Kidney (tissue), 14 donors: Measurements from ENCODE around the gene SDF2. TPM values are rescaled to one million over a fixed set of nuclear protein-coding genes. Genes with fewer than 3 reads are reported as not detected.

ENCODE experiments used
- DNase-seq, 5 donors: peaks; one replicate each; pipeline ENCODE4 v3.0.0-alpha.2; 2013 to 2020
- FAIRE-seq: peaks from 2 replicates; lab custom pipeline; 2012; peaks lifted over from hg19 to GRCh38; lab: Jason Lieb, UNC
- H3K27ac ChIP-seq, 2 donors: one replicate each; pipeline ENCODE4 v1.7.0; 2013; ENCODE audit warnings: low read depth in 2 of 2, low read length in 2 of 2, inconsistent platforms in 1 of 2
- H3K27me3 ChIP-seq: one replicate; pipeline ENCODE4 v1.7.1; 2013; ENCODE audit warnings: low read length, inconsistent platforms; ENCODE audit not compliant: control insufficient read depth, insufficient read depth
- H3K36me3 ChIP-seq, 3 donors: one replicate each; pipeline versions ENCODE4 v1.7.0 to v1.7.1; 2013; ENCODE audit warnings: low read length in 3 of 3, control low read depth in 1 of 3, inconsistent platforms in 1 of 3; ENCODE audit not compliant: insufficient read depth in 3 of 3, control insufficient read depth in 2 of 3
- H3K4me1 ChIP-seq, 3 donors: one replicate each; pipeline versions ENCODE4 v1.7.0 to v1.7.1; 2013; ENCODE audit warnings: low read length in 3 of 3, inconsistent platforms in 1 of 3, low read depth in 1 of 3; ENCODE audit not compliant: control insufficient read depth in 2 of 3, insufficient read depth in 2 of 3
- H3K4me3 ChIP-seq, 3 donors: one replicate each; pipeline versions ENCODE4 v1.7.0 to v1.8.1; 2013; ENCODE audit warnings: low read length in 3 of 3, control low read depth in 1 of 3, inconsistent platforms in 1 of 3
- H3K9ac ChIP-seq, 3 donors: one replicate each; pipeline versions ENCODE4 v1.7.0 to v1.7.1; 2013; ENCODE audit warnings: low read length in 3 of 3, control low read depth in 1 of 3, inconsistent platforms in 1 of 3
- H3K9me3 ChIP-seq, 3 donors: one replicate each; pipeline versions ENCODE4 v1.7.0 to v1.7.1; 2013; ENCODE audit warnings: low read length in 3 of 3, control low read depth in 1 of 3, inconsistent platforms in 1 of 3; ENCODE audit not compliant: control insufficient read depth in 2 of 3, insufficient read depth in 1 of 3
- intact Hi-C: fragments of 100-400 bp; cut with DNase I; formaldehyde crosslinking; loops from one replicate; pipeline ENCODE4 v1.11.1; 2022
- polyA plus RNA-seq: library from polyadenylated mRNA; stranded (reverse); fragments of 350-450 nt; fragmentation: Illumina TruSeq; extraction: RNeasy Lipid Tissue Mini Kit (QIAGEN cat#74804); gene quantifications from one replicate; pipeline ENCODE4 v1.2.3, GENCODE V29; 2014; ENCODE audit warnings: low read depth, low replicate concordance; ENCODE audit not compliant: insufficient read depth
- total RNA-seq: library from RNA; stranded (reverse); fragmentation: NEBNext Ultra II Directional; extraction: Animal tissue kit (Norgen Biotek cat#: 25700); gene quantifications from one replicate; pipeline ENCODE4 v1.2.1, GENCODE V29; 2021
- TF ChIP-seq, protein P1 (sequence below): IDR thresholded peaks from 3 replicates; pipeline ENCODE4 v1.5.1; 2012; ENCODE audit warnings: mild to moderate bottlenecking, moderate library complexity, borderline replicate concordance; ENCODE audit not compliant: insufficient read depth; ENCODE audit errors: extremely low read depth
- donor health status: control.
- donor health status: control.
- donor health status: control.
- donor health status: control.
- donor health status: control.
- donor health status: DM: yes; HTN: yes; CAD: no.
- donor health status: Normal renal cell carcinoma (clear cell type).

SDF2 gene
- total and polyA plus RNA-seq, 2 donors from 2014 or later: 54.3 to 101 TPM

DNA sequence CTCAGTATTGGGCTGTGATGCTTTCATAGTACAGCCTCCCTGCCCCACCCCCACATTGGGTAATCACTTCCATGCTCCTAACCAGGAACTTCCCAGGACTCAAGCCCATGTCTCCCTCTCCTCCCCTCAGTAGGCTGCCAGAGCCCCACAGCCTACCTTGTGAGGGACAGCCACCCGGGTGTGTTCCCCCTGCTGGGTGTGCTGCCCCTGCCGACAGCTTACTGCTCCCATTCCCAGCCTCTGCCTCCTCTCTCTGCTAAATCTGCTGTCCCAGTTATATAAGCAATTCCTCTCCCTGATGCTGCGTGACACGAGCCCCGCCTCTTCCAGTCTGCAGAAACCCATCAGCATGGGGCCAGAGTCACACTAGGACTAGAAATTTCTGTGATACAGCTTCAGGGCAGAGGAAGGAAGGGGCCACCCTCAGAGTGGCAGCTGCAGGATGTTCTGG, 47.8 kb downstream of the SDF2 start, which contains the start of gene RSKR:
Gene RSKR, minus strand, starts transcription at position 255 of the 451 bp plus-strand sequence. Its CDS starts 24 bp downstream, at position 231.
- FAIRE-seq (no peak), DNase-seq (no peak)
- Histone ChIP-seq H3K27ac (no peak within 1 kb of the TSS), H3K27me3 (no peaks in the 10 kb centered on the region), H3K9me3 (no peaks in the 10 kb centered on the region), H3K4me1 (no peaks in the 10 kb centered on the region), H3K36me3 (peaks cover 14 to 36% (median 31%) of the 10 kb centered on the region in 3 donors), H3K9ac (no peak within 1 kb of the TSS), H3K4me3 (peak within 1 kb of the TSS in 1 of 3 donors; percentile 18)
- intact Hi-C loops: loop anchor here (10.0 kb wide), 1 partner anchor 119 kb away; no protein-coding TSS in a partner anchor
- TF ChIP-seq, protein P1, sequence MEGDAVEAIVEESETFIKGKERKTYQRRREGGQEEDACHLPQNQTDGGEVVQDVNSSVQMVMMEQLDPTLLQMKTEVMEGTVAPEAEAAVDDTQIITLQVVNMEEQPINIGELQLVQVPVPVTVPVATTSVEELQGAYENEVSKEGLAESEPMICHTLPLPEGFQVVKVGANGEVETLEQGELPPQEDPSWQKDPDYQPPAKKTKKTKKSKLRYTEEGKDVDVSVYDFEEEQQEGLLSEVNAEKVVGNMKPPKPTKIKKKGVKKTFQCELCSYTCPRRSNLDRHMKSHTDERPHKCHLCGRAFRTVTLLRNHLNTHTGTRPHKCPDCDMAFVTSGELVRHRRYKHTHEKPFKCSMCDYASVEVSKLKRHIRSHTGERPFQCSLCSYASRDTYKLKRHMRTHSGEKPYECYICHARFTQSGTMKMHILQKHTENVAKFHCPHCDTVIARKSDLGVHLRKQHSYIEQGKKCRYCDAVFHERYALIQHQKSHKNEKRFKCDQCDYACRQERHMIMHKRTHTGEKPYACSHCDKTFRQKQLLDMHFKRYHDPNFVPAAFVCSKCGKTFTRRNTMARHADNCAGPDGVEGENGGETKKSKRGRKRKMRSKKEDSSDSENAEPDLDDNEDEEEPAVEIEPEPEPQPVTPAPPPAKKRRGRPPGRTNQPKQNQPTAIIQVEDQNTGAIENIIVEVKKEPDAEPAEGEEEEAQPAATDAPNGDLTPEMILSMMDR: no peak

DNA sequence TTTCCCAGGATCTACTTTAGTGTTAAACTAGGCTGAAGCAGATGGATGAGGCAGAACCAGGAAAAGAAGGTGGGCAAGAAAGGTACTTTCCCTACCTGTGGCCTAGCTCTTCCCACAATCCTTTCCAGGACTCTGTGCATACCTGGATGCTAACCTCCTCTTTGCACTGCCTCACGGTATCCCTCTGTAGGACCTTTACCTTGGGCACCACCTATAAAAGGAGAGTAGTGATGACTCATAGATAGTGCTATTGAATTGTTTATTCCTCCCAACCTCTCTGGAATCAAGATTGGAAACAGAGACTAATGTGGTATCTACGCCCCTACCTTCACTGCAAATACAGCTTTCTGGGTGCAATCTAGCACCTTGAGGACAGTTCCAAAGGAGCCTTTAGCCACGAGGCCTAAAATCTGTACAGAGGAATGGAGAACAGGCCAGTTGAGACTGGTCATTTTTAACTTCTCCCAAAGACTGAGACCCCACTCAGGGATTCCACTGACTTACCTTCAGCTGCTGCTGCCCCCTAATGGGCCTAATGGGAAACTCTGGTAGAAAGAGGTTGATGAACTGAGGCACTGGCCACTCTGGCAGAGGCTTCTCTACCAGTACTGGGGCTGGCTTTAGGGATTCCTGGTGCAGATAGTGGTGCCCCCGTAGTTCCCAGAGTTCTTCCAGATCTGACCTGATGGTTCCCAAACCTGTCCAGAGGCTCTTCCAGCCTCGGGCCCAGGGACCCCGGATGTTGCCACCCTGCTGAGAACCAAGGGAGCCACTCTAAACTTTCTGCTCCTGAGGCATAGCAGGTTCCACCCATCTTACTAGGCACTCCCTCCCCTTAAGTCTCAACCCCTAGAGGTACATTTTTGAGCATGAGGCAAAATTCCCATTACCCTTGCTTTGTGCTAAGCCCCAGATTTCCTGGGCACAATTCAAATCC, 48.5 kb downstream of the SDF2 start:
- H3K27ac ChIP-seq: no peak overlapping the region
- H3K36me3 ChIP-seq: peaks cover 9 to 30% (median 27%) of the 10 kb centered on the region in 3 donors
- H3K9me3 ChIP-seq: no peaks in the 10 kb centered on the region
- DNase-seq (peak in 3 of 5 donors; percentile 33 to 76 (median 52)), FAIRE-seq (no peak)
- H3K4me3 ChIP-seq: peak overlapping the region in 1 of 3 donors; percentile 18
- no peaks in the 10 kb centered on the region for H3K4me1 ChIP-seq
- TF ChIP-seq, protein P1: peak; percentile 66
- no peaks in the 10 kb centered on the region for H3K27me3 ChIP-seq
- intact Hi-C loops: loop anchor here (10.0 kb wide), 1 partner anchor 118 kb away; no protein-coding TSS in a partner anchor
- no peak overlapping the region for H3K9ac ChIP-seq

DNA sequence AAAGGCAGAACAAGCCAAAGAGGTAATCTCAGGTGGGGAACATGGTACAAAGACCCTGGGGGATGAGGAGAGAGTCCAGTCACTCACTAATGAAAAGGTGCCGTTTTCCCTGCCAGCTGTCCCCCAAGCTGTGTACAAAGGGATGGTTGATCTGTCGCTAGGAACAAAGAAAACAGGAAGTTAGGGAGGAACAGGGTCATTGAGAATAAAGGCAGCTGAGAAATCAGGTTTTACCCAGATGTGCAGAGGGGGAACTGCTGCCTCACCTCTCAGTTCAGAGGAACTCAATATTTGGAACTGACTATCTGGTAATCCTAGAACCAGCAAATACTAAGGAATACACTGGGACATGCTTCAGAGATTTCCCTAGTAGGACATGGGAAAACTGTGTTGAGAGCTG, 49.2 kb downstream of the SDF2 start:
- DNase-seq (peak in 1 of 5 donors; percentile 9), FAIRE-seq (no peak)
- Histone ChIP-seq H3K9me3 (no peaks in the 10 kb centered on the region), H3K36me3 (peaks cover 8 to 28% (median 27%) of the 10 kb centered on the region in 3 donors), H3K9ac (no peak overlapping the region), H3K27ac (no peak overlapping the region), H3K4me3 (no peak overlapping the region), H3K27me3 (no peaks in the 10 kb centered on the region), H3K4me1 (no peaks in the 10 kb centered on the region)
- TF ChIP-seq, protein P1: no peak
- intact Hi-C loops: loop anchor here (10.0 kb wide), 1 partner anchor 118 kb away; no protein-coding TSS in a partner anchor
